Activated CD8-positive, alpha-beta memory T cell treated with anti-CD3 and anti-CD28 coated beads for 24 hours (primary cell): Measurements from ENCODE around the gene BRD9.
"Not testable (repeated sequence)": the region's sequence is repeated elsewhere in the genome, so short reads cannot be mapped to it uniquely, and the experiment has no call there.

Experiments used
- DNase-seq: peaks from one replicate; pipeline ENCODE4 v3.0.0-alpha.2; 2020

BRD9 gene

DNA sequence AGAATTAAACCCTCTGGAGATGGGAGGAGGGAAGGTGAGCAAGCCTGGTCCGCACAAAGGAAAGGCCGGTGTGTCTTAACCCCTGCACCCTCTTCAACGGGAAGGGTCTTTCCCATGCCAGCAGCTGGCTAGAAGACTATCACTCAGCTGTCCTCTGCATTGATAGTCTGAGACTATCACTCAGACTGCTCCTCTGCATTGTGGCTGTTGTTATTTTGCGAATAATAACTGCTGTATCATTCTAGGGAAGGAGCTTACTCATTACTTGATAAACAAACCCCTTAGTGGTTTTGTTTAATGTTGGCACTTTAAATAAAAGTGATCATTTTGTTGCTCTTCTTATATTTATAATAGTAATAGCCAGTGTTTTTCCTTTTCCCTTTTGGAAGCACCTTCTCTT is 8.2 kb upstream of the BRD9 start:
- DNase-seq, result no peak

DNA sequence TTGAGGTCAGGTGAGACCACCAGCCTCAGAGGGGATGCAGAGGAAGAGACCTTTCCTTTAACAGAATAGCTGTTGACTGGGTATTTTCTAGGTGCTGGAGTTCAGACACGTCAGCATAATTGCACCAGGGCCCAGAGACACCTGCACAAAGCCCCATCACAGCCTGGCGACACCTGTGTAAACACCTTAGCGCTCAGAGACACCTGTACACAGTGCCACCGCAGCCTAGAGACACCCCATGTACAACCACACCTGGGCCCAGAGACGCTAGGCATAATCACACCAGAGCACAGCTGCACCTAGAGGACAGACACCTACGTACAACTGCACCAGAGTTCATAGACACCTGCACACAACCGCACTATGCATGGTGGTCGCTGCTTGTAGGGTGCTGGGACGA is 1.1 kb upstream of the BRD9 start:
- no peak for DNase-seq

- no peak for DNase-seq
Measured at GRCh38 chr5:893137-893506, 521 bp upstream of the BRD9 start.

GRCh38 chr5:891837-892393 is 686 bp downstream of the BRD9 start:
- no peak for DNase-seq

DNA sequence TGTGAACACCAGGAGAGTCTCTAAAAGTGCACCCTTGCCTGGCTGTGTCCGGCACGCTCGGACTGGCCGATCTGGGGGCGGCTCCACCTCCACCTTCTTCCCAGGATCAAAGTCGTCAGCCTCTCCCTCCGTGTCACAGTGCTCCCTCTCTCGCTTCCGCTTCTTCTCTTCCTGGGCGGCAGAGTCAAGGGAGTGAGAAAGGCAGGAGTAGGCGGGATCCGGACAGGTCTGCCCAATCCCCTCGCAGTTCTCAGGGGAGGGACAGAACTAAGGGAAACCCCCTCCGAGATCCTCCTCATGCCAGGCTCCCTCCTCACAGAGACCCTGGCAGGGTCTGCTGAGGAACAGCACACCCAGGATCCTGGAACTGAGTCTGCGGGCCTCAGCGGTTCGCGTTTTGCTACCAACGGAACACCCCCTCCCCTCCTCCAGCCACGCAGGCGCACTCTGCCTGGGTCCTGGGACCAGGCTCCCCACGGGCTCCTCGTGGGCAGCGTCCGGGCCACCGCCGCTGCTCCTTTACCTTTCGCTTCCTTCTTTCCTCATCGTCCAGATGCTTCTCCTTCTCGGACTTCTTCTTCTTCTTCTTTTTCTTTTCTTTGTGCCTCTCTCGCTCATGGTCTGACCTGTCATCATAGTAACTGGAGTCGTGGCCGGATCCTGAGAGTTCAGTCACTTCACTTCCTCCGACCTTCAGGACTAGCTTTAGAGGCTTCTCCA is 1.3 kb downstream of the BRD9 start:
- DNase-seq, result no peak

GRCh38 chr5:889075-889710 is 3.4 kb downstream of the BRD9 start:
- no peak for DNase-seq

DNA sequence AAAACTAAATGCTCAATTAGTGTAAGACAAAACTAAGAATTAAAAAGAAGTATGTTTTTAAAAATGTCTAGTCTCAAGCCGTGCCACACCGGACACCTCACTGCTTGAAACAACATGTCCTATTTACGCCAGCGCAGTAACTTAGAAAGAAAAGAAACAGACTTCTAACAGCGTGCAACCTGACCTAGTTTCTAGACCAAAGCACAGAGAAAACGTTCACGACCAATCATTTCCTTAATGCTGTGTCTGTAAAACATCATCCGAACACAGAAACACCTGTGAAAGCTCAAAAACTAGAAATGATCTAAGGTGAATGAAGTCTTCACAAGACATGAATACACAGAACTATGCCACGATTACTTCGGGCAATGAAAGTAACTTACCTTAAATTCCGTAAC is 4.0 kb downstream of the BRD9 start:
- DNase-seq, result no peak

- no peak for DNase-seq
Measured at GRCh38 chr5:887947-888637, 4.5 kb downstream of the BRD9 start.

- DNase-seq, result no peak
Measured at GRCh38 chr5:886716-887325, 5.8 kb downstream of the BRD9 start.

DNA sequence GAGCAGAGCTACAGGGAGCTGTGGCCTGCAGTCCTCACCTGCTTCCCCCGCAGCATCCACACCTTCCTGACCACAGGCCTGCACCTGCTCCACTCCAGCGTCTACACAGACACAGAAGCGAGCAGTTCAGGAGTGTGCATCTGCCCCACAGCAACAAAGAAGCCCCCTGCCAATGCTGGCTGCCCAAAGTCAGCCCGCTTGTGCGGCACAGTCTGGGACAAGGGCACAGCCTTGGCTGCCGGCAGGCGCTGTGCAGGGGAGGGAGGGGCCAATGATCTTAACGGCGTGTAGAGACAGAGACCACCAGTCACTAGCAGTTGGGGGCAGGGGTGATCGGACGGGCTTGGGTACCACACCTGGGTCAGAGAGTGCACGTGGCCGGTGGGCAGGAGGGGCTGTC is 6.6 kb downstream of the BRD9 start:
- no peak for DNase-seq

GRCh38 chr5:885529-885928 is 7.1 kb downstream of the BRD9 start:
- no peak for DNase-seq

DNA sequence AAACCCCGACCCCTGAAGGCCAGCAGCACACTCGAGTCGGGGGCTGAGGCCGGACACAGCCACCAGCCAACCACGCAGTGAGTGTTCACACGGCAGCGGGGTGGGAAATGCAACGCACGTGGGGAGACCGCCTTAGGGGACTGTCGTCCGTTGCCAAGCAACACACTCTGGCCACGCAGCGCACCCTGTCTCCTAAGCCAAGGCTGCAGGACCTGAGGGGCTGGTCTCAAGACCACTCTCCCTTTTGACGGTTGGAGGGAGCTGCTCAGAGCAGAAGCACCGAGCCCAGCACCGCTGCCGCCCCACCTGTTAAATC is 7.5 kb downstream of the BRD9 start:
- no peak for DNase-seq

GRCh38 chr5:884345-885126 is 8.1 kb downstream of the BRD9 start:
- DNase-seq, result no peak

DNA sequence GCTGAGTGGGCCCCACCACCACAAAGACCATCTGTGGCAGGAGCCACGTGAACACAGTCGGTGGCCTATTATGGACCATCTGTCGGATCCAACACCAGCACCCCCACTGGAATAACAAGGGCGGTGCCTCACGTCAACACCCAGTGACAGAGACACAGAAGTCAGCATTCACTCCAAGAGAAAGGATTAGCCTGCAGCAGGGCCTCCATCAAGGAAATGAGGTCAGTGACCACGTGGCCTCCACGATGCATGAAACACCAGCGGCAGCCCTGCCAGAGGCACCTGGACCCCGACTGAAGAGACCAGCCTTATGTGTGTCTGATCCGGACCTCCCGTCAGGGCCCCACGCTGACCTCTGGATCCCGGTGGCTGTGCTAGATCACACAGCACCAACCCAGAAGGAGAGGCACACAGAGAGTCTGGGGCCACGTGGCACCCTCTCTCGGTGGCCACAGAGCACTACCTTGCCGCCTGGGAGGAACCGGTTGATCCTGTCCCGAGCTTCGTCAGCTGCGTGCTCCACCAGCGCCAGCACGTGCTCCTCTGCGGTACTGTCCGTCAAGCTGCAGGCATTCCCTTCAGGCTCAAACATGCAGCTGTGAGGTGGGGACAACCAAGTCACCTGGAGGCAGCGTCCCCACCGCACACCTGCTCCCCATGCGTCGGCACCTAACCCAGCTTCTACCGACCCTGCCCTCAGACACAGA is 9.0 kb downstream of the BRD9 start:
- DNase-seq, result no peak

- no peak for DNase-seq
Measured at GRCh38 chr5:882253-883183, 10.1 kb downstream of the BRD9 start.

- DNase-seq, result no peak
Measured at GRCh38 chr5:881551-881935, 11.1 kb downstream of the BRD9 start.

- no peak for DNase-seq
Measured at GRCh38 chr5:880816-881550, 11.6 kb downstream of the BRD9 start.

DNA sequence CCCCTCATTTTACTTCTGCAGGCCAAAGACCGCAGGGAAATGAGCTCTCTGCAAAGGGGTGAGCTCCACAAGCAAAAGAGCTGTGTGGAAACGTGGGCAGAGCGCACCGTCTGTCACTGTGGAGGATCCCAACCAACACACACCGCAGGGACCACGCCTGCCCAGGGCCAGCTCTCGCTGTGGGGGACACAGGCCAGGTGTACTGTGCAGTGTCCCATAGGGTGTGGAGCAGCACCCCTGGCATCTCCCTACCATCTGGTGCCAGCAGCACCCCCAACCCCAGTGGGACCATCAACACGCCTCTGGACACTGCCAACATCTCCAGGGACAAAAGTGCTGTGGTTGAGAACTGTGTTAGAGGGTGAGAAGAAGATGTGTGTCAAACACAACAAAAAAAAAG is 13.9 kb downstream of the BRD9 start:
- DNase-seq, result not testable (repeated sequence)

GRCh38 chr5:878125-878524 is 14.5 kb downstream of the BRD9 start:
- DNase-seq, result no peak
